K562 (cell line): ENCODE measurements around the gene ASIC3. TPM values are rescaled to one million over a fixed set of nuclear protein-coding genes. Genes with fewer than 3 reads are reported as not detected.

Source experiments
- BMI1 ChIP-seq: fragments of 150-350 bp; IDR thresholded peaks from 2 replicates; pipeline ENCODE4 v1.6.1; 2014; ENCODE audit warnings: low read length
- CBX2 ChIP-seq: fragments of 200-600 bp; sonication (generic); IDR thresholded peaks from one replicate; pipeline ENCODE4 v1.6.1; 2012; ENCODE audit warnings: mild to moderate bottlenecking, low read length, inconsistent platforms; ENCODE audit not compliant: insufficient read depth, poor library complexity, severe bottlenecking
- CBX3 ChIP-seq, 2 experiments: IDR thresholded peaks; 1 replicate in 1 of 2; 2 replicates in 1 of 2; pipeline ENCODE4 v1.6.1; 2012; ENCODE audit warnings: inconsistent platforms in 2 of 2, low read length in 2 of 2, borderline replicate concordance in 1 of 2, control low read depth in 1 of 2
- JUNB ChIP-seq: fragments of 450-650 bp; formaldehyde crosslinking; conservative IDR thresholded peaks from 2 replicates; pipeline ENCODE4 v1.4.0; 2020; ENCODE audit warnings: mild to moderate bottlenecking
- LEF1 ChIP-seq: fragments of 450-650 bp; IDR thresholded peaks from 2 replicates; pipeline ENCODE4 v1.6.1; 2016; ENCODE audit warnings: mild to moderate bottlenecking
- MAFG ChIP-seq: fragments of 450-650 bp; conservative IDR thresholded peaks from 2 replicates; pipeline ENCODE4 v1.6.1; 2016; ENCODE audit warnings: missing genetic modification characterization, missing compliant biosample characterization
- MTA2 ChIP-seq: fragments of 450-650 bp; IDR thresholded peaks from 2 replicates; pipeline ENCODE4 v1.6.1; 2016; ENCODE audit warnings: low read depth
- MYNN ChIP-seq, 2 experiments: sonication (generic); formaldehyde crosslinking in 1 of 2; IDR thresholded peaks; 2 replicates each; pipeline versions ENCODE4 v1.5.0 to v1.6.1; 2016 to 2020; ENCODE audit warnings: antibody characterized with exemption in 1 of 2, missing genetic modification reagents in 1 of 2
- NUFIP1 ChIP-seq: fragments of 450-650 bp; IDR thresholded peaks from 2 replicates; pipeline ENCODE4 v1.6.1; 2018; ENCODE audit not compliant: partially characterized antibody
- RBM39 ChIP-seq: fragments of 200-400 bp; formaldehyde crosslinking; optimal IDR thresholded peaks from 2 replicates; pipeline ENCODE3; 2018; ENCODE audit warnings: low read depth, low read length
- SUPT5H ChIP-seq: fragments of 450-650 bp; IDR thresholded peaks from 2 replicates; pipeline ENCODE4 v1.6.1; 2016
- TEAD4 ChIP-seq, 2 experiments: sonication (generic) in 1 of 2; formaldehyde crosslinking in 1 of 2; IDR thresholded peaks; 2 replicates each; pipeline versions ENCODE4 v1.6.1 to v1.8.0; 2012 to 2022; ENCODE audit warnings: borderline replicate concordance in 1 of 2, inconsistent platforms in 1 of 2, low read length in 1 of 2, mild to moderate bottlenecking in 1 of 2, missing genetic modification reagents in 1 of 2
- ZNF175 ChIP-seq: fragments of 200-800 bp; sonication (Bioruptor generic); IDR thresholded peaks from 2 replicates; pipeline ENCODE4 v1.6.1; 2016; ENCODE audit warnings: low read depth, mild to moderate bottlenecking, missing genetic modification characterization, missing compliant biosample characterization
- polyA plus RNA-seq, 8 experiments: library from polyadenylated mRNA; depleted of rRNA in 4 of 8; stranded (reverse) in 5 of 8; unstranded in 3 of 8; fragments of >200 nt; fragmentation: Nextera tagmentation in 2 of 8; fragmentation: Illumina TruSeq in 1 of 8; extraction: Ambion mirVana in 2 of 8; extraction: Trizol in 1 of 8; gene quantifications; 2 replicates each; pipeline versions ENCODE4 v1.2.1 to v1.2.3, GENCODE V29; 2011 to 2014; ENCODE audit warnings: inconsistent platforms in 1 of 8, missing spikeins in 1 of 8
- total RNA-seq, 7 experiments: library from RNA; depleted of rRNA in 6 of 7; stranded (reverse); fragments of >200 nt in 6 of 7; fragmentation: Illumina TruSeq in 2 of 7; extraction: Trizol in 2 of 7; gene quantifications; 2 replicates each; pipeline versions ENCODE4 v1.2.1 to v1.2.3, GENCODE V29; 2011 to 2021; ENCODE audit warnings: low replicate concordance in 1 of 7
- TF ChIP-seq, protein P1 (sequence below): fragments of 250-450 bp; sonication (Bioruptor Pico); IDR thresholded peaks from 2 replicates; pipeline ENCODE4 v1.8.0; 2021; ENCODE audit warnings: mild to moderate bottlenecking, moderate library complexity
- TF ChIP-seq, protein P2 (sequence below): fragments of 250-450 bp; sonication (Bioruptor Pico); IDR thresholded peaks from 2 replicates; pipeline ENCODE4 v1.8.0; 2021; ENCODE audit warnings: borderline replicate concordance, mild to moderate bottlenecking, moderate library complexity; ENCODE audit not compliant: poor library complexity, severe bottlenecking
- TF ChIP-seq, protein P3 (sequence below): IDR thresholded peaks from 2 replicates; pipeline ENCODE4 v1.6.1; 2014; ENCODE audit warnings: antibody characterized with exemption
- TF ChIP-seq, protein P4 (sequence below): sonication (generic); formaldehyde crosslinking; IDR thresholded peaks from 2 replicates; pipeline ENCODE4 v1.8.1; 2022; ENCODE audit warnings: missing genetic modification reagents
- TF ChIP-seq, protein P5 (sequence below): fragments of 450-650 bp; formaldehyde crosslinking; IDR thresholded peaks from 2 replicates; pipeline ENCODE4 v1.4.0; 2020; ENCODE audit warnings: mild to moderate bottlenecking

ASIC3 gene
- total and polyA plus RNA-seq, 9 of the 15 experiments (the other 6 are each of a cell fraction or from before 2014, with no cell fraction given), result 0.11 to 5.0 (median 0.87) TPM

DNA sequence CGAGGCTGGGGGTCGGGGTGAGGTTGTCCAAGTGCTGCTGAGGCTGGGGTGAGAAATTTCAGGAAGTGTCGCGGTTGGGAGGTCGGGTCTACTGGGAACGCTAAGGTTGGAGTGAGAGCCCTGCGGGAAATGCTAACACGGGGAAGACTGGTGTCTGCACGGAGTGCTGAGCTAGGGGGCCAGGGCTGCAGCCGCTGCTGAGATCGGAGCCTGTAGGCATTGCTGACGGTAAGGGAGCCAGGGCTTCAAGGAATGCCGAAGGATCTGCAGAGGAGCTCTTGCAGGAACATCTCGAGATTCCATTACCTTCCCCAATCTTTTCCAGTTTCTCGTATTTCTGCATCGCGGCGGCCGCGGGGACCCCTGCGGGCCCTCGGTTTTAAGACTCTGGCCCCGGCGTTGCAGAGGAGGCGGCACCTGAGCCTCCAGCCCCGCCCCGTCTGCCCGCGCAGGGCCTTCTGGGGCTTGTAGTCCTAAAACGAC is 9.2 kb downstream of the ASIC3 start, which contains the start of gene CDK5 (continued):
- TF ChIP-seq, protein P1, sequence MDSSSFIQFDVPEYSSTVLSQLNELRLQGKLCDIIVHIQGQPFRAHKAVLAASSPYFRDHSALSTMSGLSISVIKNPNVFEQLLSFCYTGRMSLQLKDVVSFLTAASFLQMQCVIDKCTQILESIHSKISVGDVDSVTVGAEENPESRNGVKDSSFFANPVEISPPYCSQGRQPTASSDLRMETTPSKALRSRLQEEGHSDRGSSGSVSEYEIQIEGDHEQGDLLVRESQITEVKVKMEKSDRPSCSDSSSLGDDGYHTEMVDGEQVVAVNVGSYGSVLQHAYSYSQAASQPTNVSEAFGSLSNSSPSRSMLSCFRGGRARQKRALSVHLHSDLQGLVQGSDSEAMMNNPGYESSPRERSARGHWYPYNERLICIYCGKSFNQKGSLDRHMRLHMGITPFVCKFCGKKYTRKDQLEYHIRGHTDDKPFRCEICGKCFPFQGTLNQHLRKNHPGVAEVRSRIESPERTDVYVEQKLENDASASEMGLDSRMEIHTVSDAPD, result no peak
- TF ChIP-seq RBM39 (no peak), BMI1 (no peak), NUFIP1 (no peak), TEAD4 (IDR thresholded peaks at IDR 0.05; ENCODE audit: low read length) (0 out of 2 replicates have a peak, but pooled peaks have one; percentile 15), TEAD4 (CRISPR knock-in tag; IDR thresholded peaks at IDR 0.05; ENCODE audit: borderline replicate concordance) (no peak), LEF1 (no peak), JUNB (CRISPR knock-in tag) (0 out of 2 replicates have a peak, but pooled peaks have one; percentile 5), CBX3 (IDR thresholded peaks at IDR 0.05; ENCODE audit: borderline replicate concordance in 1 of 2, low read length in 2 of 2) (no peak), CBX2 (no peak), MYNN (IDR thresholded peaks at IDR 0.05) (no peak), MYNN (CRISPR knock-in tag; IDR thresholded peaks at IDR 0.05) (no peak), MTA2 (no peak), ZNF175 (no peak), MAFG (tag) (no peak), SUPT5H (no peak)
- TF ChIP-seq, protein P2, sequence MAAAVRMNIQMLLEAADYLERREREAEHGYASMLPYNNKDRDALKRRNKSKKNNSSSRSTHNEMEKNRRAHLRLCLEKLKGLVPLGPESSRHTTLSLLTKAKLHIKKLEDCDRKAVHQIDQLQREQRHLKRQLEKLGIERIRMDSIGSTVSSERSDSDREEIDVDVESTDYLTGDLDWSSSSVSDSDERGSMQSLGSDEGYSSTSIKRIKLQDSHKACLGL, result no peak
- TF ChIP-seq, protein P3, sequence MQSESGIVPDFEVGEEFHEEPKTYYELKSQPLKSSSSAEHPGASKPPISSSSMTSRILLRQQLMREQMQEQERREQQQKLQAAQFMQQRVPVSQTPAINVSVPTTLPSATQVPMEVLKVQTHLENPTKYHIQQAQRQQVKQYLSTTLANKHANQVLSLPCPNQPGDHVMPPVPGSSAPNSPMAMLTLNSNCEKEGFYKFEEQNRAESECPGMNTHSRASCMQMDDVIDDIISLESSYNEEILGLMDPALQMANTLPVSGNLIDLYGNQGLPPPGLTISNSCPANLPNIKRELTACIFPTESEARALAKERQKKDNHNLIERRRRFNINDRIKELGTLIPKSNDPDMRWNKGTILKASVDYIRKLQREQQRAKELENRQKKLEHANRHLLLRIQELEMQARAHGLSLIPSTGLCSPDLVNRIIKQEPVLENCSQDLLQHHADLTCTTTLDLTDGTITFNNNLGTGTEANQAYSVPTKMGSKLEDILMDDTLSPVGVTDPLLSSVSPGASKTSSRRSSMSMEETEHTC, result no peak
- TF ChIP-seq, protein P4, sequence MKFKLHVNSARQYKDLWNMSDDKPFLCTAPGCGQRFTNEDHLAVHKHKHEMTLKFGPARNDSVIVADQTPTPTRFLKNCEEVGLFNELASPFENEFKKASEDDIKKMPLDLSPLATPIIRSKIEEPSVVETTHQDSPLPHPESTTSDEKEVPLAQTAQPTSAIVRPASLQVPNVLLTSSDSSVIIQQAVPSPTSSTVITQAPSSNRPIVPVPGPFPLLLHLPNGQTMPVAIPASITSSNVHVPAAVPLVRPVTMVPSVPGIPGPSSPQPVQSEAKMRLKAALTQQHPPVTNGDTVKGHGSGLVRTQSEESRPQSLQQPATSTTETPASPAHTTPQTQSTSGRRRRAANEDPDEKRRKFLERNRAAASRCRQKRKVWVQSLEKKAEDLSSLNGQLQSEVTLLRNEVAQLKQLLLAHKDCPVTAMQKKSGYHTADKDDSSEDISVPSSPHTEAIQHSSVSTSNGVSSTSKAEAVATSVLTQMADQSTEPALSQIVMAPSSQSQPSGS (CRISPR knock-in tag), result no peak
- TF ChIP-seq, protein P5, sequence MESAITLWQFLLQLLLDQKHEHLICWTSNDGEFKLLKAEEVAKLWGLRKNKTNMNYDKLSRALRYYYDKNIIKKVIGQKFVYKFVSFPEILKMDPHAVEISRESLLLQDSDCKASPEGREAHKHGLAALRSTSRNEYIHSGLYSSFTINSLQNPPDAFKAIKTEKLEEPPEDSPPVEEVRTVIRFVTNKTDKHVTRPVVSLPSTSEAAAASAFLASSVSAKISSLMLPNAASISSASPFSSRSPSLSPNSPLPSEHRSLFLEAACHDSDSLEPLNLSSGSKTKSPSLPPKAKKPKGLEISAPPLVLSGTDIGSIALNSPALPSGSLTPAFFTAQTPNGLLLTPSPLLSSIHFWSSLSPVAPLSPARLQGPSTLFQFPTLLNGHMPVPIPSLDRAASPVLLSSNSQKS (CRISPR knock-in tag), result no peak
